Adipose tissue (tissue), 3 donors: ENCODE results near the gene CDH16. TPM values are rescaled to one million over a fixed set of nuclear protein-coding genes. Genes with fewer than 3 reads are reported as not detected.
"Not testable (repeated sequence)": the region's sequence is repeated elsewhere in the genome, so short reads cannot be mapped to it uniquely, and the experiment has no call there.

Experiments
- H3K27ac ChIP-seq: one replicate; pipeline ENCODE4 v1.5.1; 2013; ENCODE audit warnings: low read depth, low read length
- WGBS, 3 donors: extraction: QIAGEN DNeasy Blood & Tissue Kit; methylation state at CpG; one replicate each; pipeline ENCODE4 v1.1.7; 2013; 5-methylcytosine and 5-hydroxymethylcytosine counted together
- polyA plus RNA-seq, 3 donors: library from polyadenylated mRNA; stranded (reverse); fragments of 200-250 nt; gene quantifications; one replicate each; pipeline ENCODE4 v1.2.3, GENCODE V29; 2013
- donor health status: healthy with polysubstance abuse.
- donor health status: Bipolar disorder and iron deficiency.
- donor health status: healthy.

CDH16 gene
- polyA plus RNA-seq, 3 donors, result not detected

DNA sequence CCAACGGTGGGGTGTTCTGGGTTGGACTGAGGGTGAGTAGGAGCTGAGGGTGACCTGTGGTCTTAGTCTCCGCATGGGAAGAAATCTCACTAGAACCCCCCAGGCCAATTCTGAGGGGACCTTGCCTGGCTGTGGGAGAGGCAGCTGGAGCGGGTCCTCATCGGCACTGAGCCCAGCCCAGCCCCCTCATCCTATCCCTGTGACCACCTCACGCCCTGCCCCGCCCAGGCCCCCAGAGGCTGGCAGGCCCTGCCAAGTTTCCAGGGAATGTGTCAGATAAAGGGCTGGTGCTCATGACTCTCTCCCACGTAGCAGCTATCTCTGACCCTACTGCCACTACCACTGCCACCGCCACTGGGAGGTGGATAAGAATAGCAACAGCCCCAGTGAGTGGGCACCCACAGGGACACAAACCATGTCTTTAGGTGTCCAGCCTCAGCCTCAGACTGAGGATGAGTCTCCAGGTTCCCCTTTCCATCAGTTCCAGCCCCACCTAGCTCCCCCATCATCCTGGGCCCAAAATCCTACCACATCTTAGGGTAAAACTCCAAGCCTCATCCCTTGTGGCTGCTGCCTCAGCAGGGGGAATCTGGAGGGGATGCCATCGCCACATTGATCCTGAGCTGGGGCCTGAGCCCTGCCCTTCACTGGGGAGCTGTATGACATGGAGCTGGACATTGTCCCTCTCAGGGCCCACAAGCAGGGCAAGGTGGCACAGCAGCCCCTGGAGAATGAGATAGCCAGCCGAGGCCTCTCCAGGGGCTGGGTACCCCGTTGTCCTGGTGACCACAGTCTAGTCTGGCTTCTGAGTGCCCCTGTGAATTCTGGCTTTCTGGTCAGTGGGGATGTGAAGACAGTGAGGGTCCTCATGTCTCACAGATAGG lies 14.9 kb downstream of the CDH16 start:
- 80 to 87% (median 81%) methylated on average over 11 of the region's 11 CpGs for WGBS, 3 donors

GRCh38 chr16:66902648-66903543 lies 15.8 kb downstream of the CDH16 start:
- no peak overlapping the region for H3K27ac ChIP-seq

More for the DNA sequence above, 14.9 kb downstream of the CDH16 start:
- no peak overlapping the region for H3K27ac ChIP-seq

DNA sequence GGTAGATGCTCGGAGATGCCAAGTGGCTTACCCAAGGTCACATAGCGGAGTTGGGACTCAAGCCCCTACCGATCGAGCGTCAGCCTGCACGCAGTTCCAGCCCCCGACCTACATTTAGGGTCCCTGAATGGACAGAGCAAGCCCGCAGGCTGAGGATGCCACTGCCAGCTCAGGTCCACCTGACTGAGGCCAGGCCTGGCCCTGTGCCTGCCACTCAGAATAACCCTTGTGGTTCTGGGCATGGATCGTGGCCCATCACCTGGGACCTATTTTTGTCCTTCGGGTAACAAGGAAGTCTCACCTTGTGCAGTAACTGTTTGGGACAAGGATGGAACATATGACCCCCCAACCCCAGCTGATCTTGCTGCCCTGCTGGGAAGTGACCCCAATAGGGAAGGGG lies 17.1 kb downstream of the CDH16 start:
- H3K27ac ChIP-seq, result no peak overlapping the region
- 81 to 93% (median 90%) methylated on average over 10 of the region's 10 CpGs for WGBS, 3 donors

More at GRCh38 chr16:66902648-66903543, 15.8 kb downstream of the CDH16 start:
- WGBS, 3 donors, result 66 to 91% (median 74%) methylated on average over 14 of the region's 14 CpGs

- no peak overlapping the region for H3K27ac ChIP-seq
- 48 to 56% (median 54%) methylated on average over 7 of the region's 7 CpGs for WGBS, 3 donors
Measured at GRCh38 chr16:66900721-66901441, 17.8 kb downstream of the CDH16 start.

DNA sequence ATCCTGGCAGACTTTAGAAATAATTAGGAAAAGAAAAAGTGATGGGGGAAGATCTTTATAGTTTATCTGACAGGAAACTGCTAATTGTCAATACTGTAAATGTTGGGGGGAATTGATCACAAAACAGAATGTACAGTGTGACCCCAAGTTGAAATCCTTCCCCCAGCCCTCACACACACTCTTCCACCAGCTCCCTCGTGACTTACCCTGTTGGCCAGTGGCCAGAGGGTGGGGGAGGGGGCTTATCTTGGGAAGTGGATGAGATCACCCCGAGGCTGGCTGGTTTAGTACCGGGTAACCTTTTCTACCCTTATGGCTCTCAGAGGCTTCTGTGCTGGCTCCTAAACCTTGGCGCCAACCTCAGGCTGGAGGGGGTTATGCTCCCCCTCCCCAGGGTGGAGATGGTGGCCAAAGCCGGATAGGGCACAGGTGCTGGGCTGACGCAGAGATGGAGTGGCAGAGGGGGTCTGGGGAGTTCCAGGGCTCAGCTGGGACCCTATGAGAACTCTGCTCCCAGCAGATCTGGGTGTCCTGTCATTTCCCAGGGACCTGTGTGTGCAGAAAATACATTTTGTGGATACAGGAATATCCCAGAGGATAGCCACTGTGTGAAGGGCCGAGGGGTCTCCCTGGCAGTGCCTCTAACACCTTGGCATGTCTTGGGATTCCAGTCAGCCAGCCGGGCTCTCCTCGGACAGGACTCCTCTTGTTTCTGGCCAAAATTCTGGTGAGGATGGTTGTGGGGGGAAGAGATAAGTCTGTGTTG lies 18.6 kb downstream of the CDH16 start:
- 30 to 41% (median 32%) methylated on average over 9 of the region's 9 CpGs for WGBS, 3 donors

DNA sequence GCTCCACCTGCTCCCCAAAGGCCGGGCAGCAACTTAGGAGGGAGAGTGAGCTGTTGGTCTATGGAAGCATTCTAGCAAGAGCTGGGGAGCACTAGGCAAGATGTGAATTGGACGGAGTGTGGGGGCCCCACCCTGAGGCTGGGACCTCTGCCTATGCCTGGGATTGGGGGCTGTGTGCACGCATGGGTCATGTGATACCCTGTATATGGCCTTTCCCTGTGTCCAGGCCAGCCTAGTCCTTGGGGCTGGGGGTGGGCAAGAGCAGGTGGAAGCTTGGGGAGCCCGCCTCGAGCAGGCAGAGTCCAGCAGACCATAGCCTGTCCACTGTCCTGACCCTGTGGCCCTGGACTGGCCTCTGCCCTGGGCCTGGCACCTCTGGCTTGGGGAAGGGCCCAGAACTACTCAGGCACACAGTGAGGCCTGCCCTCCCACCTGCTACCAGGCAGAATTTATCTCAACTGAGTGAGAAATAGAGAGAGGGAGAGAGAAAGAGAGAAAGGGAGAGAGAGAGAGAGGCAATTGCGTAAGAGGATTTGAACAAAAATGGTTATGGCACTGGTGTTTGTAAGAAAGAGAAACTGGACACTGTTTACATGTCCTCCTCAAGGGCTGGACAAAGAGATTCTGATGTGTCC lies 19.3 kb downstream of the CDH16 start:
- 78 to 88% (median 83%) methylated on average over 6 of the region's 6 CpGs for WGBS, 3 donors
- H3K27ac ChIP-seq, result no peak overlapping the region

More for the DNA sequence above, 18.6 kb downstream of the CDH16 start:
- H3K27ac ChIP-seq, result peak overlapping the region; percentile 72

DNA sequence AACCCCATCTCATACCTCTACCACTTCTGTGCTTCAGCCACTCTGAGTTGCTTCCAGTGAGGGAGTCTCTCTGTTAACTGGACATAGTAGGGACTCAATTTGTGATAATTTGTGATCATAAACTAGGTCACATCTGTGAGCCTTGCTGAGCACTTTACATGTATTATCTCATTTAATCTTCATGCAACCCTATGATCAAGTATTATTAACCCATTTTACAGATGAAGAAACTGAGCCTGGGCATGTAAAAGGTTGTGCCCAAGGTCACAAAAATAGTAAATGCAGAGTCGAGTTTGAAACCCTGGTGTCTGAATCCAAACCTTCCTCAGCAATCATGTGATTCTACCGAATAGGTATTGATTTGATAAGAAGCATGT lies 19.8 kb downstream of the CDH16 start:
- whole genome bisulfite sequencing, 3 donors, result 43 to 86% (median 76%) methylated on average over 2 of the region's 2 CpGs
- no peak overlapping the region for H3K27ac ChIP-seq

- no peak overlapping the region for H3K27ac ChIP-seq
- 50 to 84% (median 64%) methylated on average over 3 of the region's 3 CpGs for WGBS, 3 donors
Measured at GRCh38 chr16:66898207-66898606, 20.5 kb downstream of the CDH16 start.

DNA sequence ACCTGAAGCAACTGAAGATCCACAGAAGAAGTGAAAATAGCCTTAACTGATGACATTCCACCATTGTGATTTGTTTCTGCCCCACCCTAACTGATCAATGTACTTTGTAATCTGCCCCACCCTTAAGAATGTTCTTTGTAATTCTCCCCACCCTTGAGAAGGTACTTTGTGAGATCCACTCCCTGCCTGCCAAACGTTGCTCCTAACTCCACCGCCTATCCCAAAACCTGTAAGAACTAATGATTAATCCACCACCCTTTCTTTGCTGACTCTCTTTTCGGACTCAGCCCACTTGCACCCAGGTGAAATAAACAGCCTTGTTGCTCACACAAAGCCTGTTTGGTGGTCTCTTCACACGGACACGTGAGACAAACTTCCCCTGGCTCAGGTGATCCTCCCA lies 22.0 kb downstream of the CDH16 start:
- not testable (repeated sequence) for H3K27ac ChIP-seq
- WGBS, 3 donors, result 79 to 84% (median 80%) methylated on average over 5 of the region's 5 CpGs

GRCh38 chr16:66895999-66896398 lies 22.7 kb downstream of the CDH16 start:
- no peak overlapping the region for H3K27ac ChIP-seq
- 92 to 95% (median 94%) methylated on average over 3 of the region's 3 CpGs for WGBS, 3 donors

DNA sequence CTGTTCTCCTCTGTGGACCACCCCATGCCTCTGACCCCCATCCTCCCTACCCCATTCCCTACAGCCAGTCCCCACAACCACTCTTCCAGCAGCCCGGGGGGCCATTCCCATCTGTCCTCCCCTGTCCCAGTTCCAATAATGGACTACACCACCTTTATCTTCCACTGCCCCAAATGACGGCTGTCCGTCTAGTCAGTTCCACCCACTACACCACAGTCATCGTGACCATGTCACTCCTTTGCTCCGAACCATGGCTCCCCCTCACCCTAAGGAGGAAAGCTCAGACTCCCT lies 23.1 kb downstream of the CDH16 start:
- H3K27ac ChIP-seq, result no peak overlapping the region
- WGBS, 3 donors, result 84 to 93% (median 93%) methylated on average over 5 of the region's 5 CpGs

GRCh38 chr16:66894948-66895688 lies 23.6 kb downstream of the CDH16 start:
- H3K27ac ChIP-seq, result no peak overlapping the region
- 40 to 44% (median 43%) methylated on average over 10 to 11 of the region's 11 CpGs for WGBS, 3 donors

DNA sequence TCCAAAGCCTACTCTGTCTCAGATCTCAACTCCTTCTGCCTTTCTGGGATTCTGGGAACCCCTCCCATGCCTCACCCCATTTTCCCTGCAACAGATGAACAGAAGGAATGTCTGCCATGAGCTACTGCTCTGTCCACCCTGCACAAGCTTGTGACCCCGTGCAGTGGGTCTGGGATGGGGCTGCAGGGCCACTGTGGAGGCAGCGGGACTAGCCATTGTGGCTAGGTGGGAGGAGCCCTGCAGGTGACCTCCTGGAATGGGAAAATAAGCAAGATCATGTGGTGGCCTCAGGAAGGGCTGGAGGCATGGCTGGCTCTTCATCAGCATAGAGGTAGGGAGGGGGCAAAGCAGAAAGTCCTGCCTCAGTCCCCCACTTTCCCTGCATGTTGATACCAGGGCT lies 24.6 kb downstream of the CDH16 start:
- H3K27ac ChIP-seq, result no peak overlapping the region
- 68 to 82% (median 80%) methylated on average over 2 of the region's 2 CpGs for WGBS, 3 donors

- WGBS, 3 donors, result 89 to 97% (median 94%) methylated on average over 6 of the region's 6 CpGs
- H3K27ac ChIP-seq, result no peak overlapping the region
Measured at GRCh38 chr16:66891797-66892196, 26.9 kb downstream of the CDH16 start.

- no peak overlapping the region for H3K27ac ChIP-seq
- 81 to 89% (median 83%) methylated on average over 4 of the region's 4 CpGs for WGBS, 3 donors
Measured at GRCh38 chr16:66891360-66891759, 27.3 kb downstream of the CDH16 start.

GRCh38 chr16:66890799-66891198 lies 27.9 kb downstream of the CDH16 start:
- WGBS, 3 donors, result 75 to 88% (median 87%) methylated on average over 2 of the region's 2 CpGs
- H3K27ac ChIP-seq, result no peak overlapping the region

GRCh38 chr16:66889622-66890021 lies 29.1 kb downstream of the CDH16 start:
- WGBS, 3 donors, result 65 to 71% (median 70%) methylated on average over 4 of the region's 4 CpGs
- no peak overlapping the region for H3K27ac ChIP-seq
